K562 (cell line): ENCODE results near the gene IL9. TPM values are rescaled to one million over a fixed set of nuclear protein-coding genes. Genes with fewer than 3 reads are reported as not detected.

Source experiments
- ATAC-seq: fragments of 200-7000 bp; cut with Tn5 transposase; 3 replicates; pipeline ENCODE4 v1.9.1; 2020; ENCODE audit warnings: moderate library complexity
- BruUV-seq: library from RNA; stranded (reverse); fragments of 400-500 nt; replicated peaks from 2 replicates; lab custom pipeline; 2021; lab: Mats Ljungman, UMichigan
- CTCF ChIA-PET: fragments of 300-600 bp; formaldehyde crosslinking; extraction: SDS; loops from one replicate; lab custom pipeline; 2021; ENCODE audit warnings: low intra/inter-chr PET ratio; lab: Yijun Ruan, JAX
- POLR2A ChIA-PET: fragments of 300-600, 350-650 bp; sonication (Branson Sonifier 250); formaldehyde crosslinking; extraction: SDS; loops from one replicate; lab custom pipeline; 2021; ENCODE audit warnings: antibody characterized with exemption, inconsistent platforms; lab: Yijun Ruan, JAX
- DNase-seq, 4 experiments: peaks; one replicate each; pipeline versions ENCODE4 v3.0.0 to v3.0.0-alpha.2; 2011 to 2018; ENCODE audit warnings: low spot score in 3 of 4, mixed read lengths in 3 of 4; ENCODE audit errors: extremely low read depth in 1 of 4
- FAIRE-seq: peaks from 2 replicates; lab custom pipeline; 2011; peaks lifted over from hg19 to GRCh38; lab: Jason Lieb, UNC
- H2AFZ ChIP-seq: 2 replicates; pipeline ENCODE4 v1.6.0; 2011; ENCODE audit warnings: low read depth, low read length, control low read depth, inconsistent platforms
- H3K27ac ChIP-seq: fragments of 200-600 bp; 3 replicates; pipeline ENCODE4 v1.8.0; 2011; ENCODE audit warnings: low read depth, mild to moderate bottlenecking, control low read depth, inconsistent platforms, low read length, moderate library complexity, mixed read lengths; ENCODE audit errors: extremely low read depth
- H3K27me3 ChIP-seq, 2 experiments: fragments of 300-600 bp in 1 of 2; 2 replicates in 1 of 2; 3 replicates in 1 of 2; pipeline versions ENCODE4 v1.6.0 to v1.8.0; 2011; ENCODE audit warnings: inconsistent platforms in 2 of 2, low read length in 2 of 2, mild to moderate bottlenecking in 1 of 2, mixed read lengths in 1 of 2, moderate library complexity in 1 of 2; ENCODE audit not compliant: control insufficient read depth in 2 of 2, insufficient read depth in 2 of 2
- H3K36me3 ChIP-seq: fragments of 300-600 bp; 3 replicates; pipeline ENCODE4 v1.8.0; 2011; ENCODE audit warnings: mild to moderate bottlenecking, low read length, inconsistent platforms; ENCODE audit not compliant: control insufficient read depth, insufficient read depth
- H3K4me1 ChIP-seq, 2 experiments: fragments of 200-600 bp in 1 of 2; replicated peaks in 1 of 2; 2 replicates in 1 of 2; 3 replicates in 1 of 2; pipeline versions ENCODE4 v1.5.1 to v1.8.0; 2011; ENCODE audit warnings: inconsistent platforms in 2 of 2, low read length in 2 of 2, mild to moderate bottlenecking in 1 of 2, mixed read lengths in 1 of 2, moderate library complexity in 1 of 2; ENCODE audit not compliant: control insufficient read depth in 2 of 2, insufficient read depth in 2 of 2
- H3K4me2 ChIP-seq: 2 replicates; pipeline ENCODE4 v1.6.1; 2011; ENCODE audit warnings: low read length, control low read depth, inconsistent platforms, mixed read lengths; ENCODE audit not compliant: insufficient read depth
- H3K4me3 ChIP-seq: fragments of 200-600 bp; sonication (generic), shearing (Covaris generic); 2 replicates; pipeline ENCODE4 v1.5.1; 2016; ENCODE audit warnings: control low read depth, inconsistent platforms
- H3K79me2 ChIP-seq: fragments of 200-600 bp; 3 replicates; pipeline ENCODE4 v1.8.0; 2011; ENCODE audit warnings: low read length, inconsistent platforms; ENCODE audit not compliant: control insufficient read depth, insufficient read depth
- H3K9ac ChIP-seq, 2 experiments: 2 replicates each; pipeline versions ENCODE4 v1.6.0 to v1.6.1; 2011; ENCODE audit warnings: low read depth in 2 of 2, low read length in 2 of 2, control low read depth in 1 of 2, inconsistent platforms in 1 of 2, mild to moderate bottlenecking in 1 of 2, mixed read lengths in 1 of 2; ENCODE audit not compliant: insufficient read depth in 1 of 2
- H3K9me1 ChIP-seq: one replicate; pipeline ENCODE4 v1.6.0; 2011; ENCODE audit warnings: inconsistent platforms, mild to moderate bottlenecking, low read length, moderate library complexity; ENCODE audit not compliant: control insufficient read depth, insufficient read depth
- H3K9me3 ChIP-seq: replicated peaks from 2 replicates; pipeline ENCODE4 v1.5.1; 2011; ENCODE audit warnings: low read depth, low read length, inconsistent platforms; ENCODE audit not compliant: control insufficient read depth, insufficient read depth
- H4K20me1 ChIP-seq: replicated peaks from 2 replicates; pipeline ENCODE4 v1.6.1; 2011; ENCODE audit warnings: low read length, inconsistent platforms, mixed read lengths; ENCODE audit not compliant: control insufficient read depth, insufficient read depth
- CREM ChIP-seq: IDR thresholded peaks from 2 replicates; pipeline ENCODE4 v1.6.1; 2014; ENCODE audit warnings: antibody characterized with exemption, low read depth
- ESRRB ChIP-seq: fragments of 250-450 bp; sonication (Bioruptor Pico); IDR thresholded peaks from 2 replicates; pipeline ENCODE4 v1.5.0; 2020; ENCODE audit warnings: mild to moderate bottlenecking, moderate library complexity, borderline replicate concordance
- ETV1 ChIP-seq: fragments of 450-650 bp; conservative IDR thresholded peaks from 2 replicates; pipeline ENCODE4 v1.6.1; 2016; ENCODE audit warnings: missing genetic modification characterization, control low read depth, low read depth, missing compliant biosample characterization
- GABPB2 ChIP-seq: fragments of 250-450 bp; sonication (Bioruptor Pico); conservative IDR thresholded peaks from 2 replicates; pipeline ENCODE4 v1.5.1; 2021; ENCODE audit warnings: mild to moderate bottlenecking
- MBD2 ChIP-seq: sonication (generic); IDR thresholded peaks from 2 replicates; pipeline ENCODE4 v1.6.1; 2016; ENCODE audit warnings: low read depth, borderline replicate concordance
- MYC ChIP-seq, 2 experiments: fragments of 250-450 bp in 1 of 2; sonication (Bioruptor Pico) in 1 of 2; IDR thresholded peaks; 2 replicates each; pipeline versions ENCODE4 v1.5.1 to v1.6.1; 2012 to 2021; ENCODE audit warnings: low read depth in 2 of 2, borderline replicate concordance in 1 of 2, improper control_type of control experiment in 1 of 2, low read length in 1 of 2, mild to moderate bottlenecking in 1 of 2, moderate library complexity in 1 of 2
- NCOA1 ChIP-seq: fragments of 450-650 bp; IDR thresholded peaks from 2 replicates; pipeline ENCODE4 v1.6.1; 2016; ENCODE audit warnings: low read depth
- SMAD1 ChIP-seq: fragments of 150-350 bp; IDR thresholded peaks from 2 replicates; pipeline ENCODE4 v1.6.1; 2014; ENCODE audit warnings: low read length, low read depth; ENCODE audit not compliant: partially characterized antibody
- SRSF1 ChIP-seq: fragments of 200-400 bp; formaldehyde crosslinking; IDR thresholded peaks from 2 replicates; pipeline ENCODE4 v1.6.1; 2017; ENCODE audit warnings: mild to moderate bottlenecking, low read depth, low read length, moderate library complexity
- ZNF140 ChIP-seq: fragments of 250-450 bp; sonication (Bioruptor Pico); IDR thresholded peaks from 2 replicates; pipeline ENCODE4 v1.8.0; 2021; ENCODE audit warnings: moderate library complexity, mild to moderate bottlenecking, inconsistent platforms
- ZNF197 ChIP-seq: fragments of 200-800 bp; sonication (Bioruptor generic); IDR thresholded peaks from 2 replicates; pipeline ENCODE4 v1.6.1; 2016; ENCODE audit warnings: low read depth, missing genetic modification characterization, missing compliant biosample characterization
- WGBS: fragments of 100-300 bp; shearing (Covaris generic); methylation state at CpG from one replicate; pipeline ENCODE4 v1.1.6; 2016; ENCODE audit warnings: low coverage, mixed read lengths; ENCODE audit not compliant: insufficient coverage; ENCODE audit errors: missing lambda C conversion rate; 5-methylcytosine and 5-hydroxymethylcytosine counted together
- in situ Hi-C: fragments of 300-500 bp; cut with MboI; formaldehyde crosslinking; loops from 4 replicates; pipeline ENCODE4 v1.15.0; 2018; ENCODE audit warnings: inconsistent platforms, mixed read lengths
- intact Hi-C: fragments of 100-400 bp; cut with micrococcal nuclease; formaldehyde crosslinking; loops from 2 replicates; pipeline ENCODE4 v1.14.2; 2022
- polyA plus RNA-seq, 8 experiments: library from polyadenylated mRNA; depleted of rRNA in 4 of 8; stranded (reverse) in 5 of 8; unstranded in 3 of 8; fragments of >200 nt; fragmentation: Nextera tagmentation in 2 of 8; fragmentation: Illumina TruSeq in 1 of 8; extraction: Ambion mirVana in 2 of 8; extraction: Trizol in 1 of 8; gene quantifications; 2 replicates each; pipeline versions ENCODE4 v1.2.1 to v1.2.3, GENCODE V29; 2011 to 2014; ENCODE audit warnings: inconsistent platforms in 1 of 8, missing spikeins in 1 of 8
- total RNA-seq, 7 experiments: library from RNA; depleted of rRNA in 6 of 7; stranded (reverse); fragments of >200 nt in 6 of 7; fragmentation: Illumina TruSeq in 2 of 7; extraction: Trizol in 2 of 7; gene quantifications; 2 replicates each; pipeline versions ENCODE4 v1.2.1 to v1.2.3, GENCODE V29; 2011 to 2021; ENCODE audit warnings: low replicate concordance in 1 of 7

IL9 gene
- total and polyA plus RNA-seq, 9 of the 15 experiments (the other 6 are each of a cell fraction or from before 2014, with no cell fraction given): not detected

- H3K9me1 ChIP-seq: no peaks in the 10 kb centered on the region
- POLR2A ChIA-PET: no interaction called here
- CTCF ChIA-PET: no interaction called here
- no peak overlapping the region for H3K27ac ChIP-seq
- ATAC-seq: no peak
- H2AFZ ChIP-seq: no peak overlapping the region
- no TSS peak for BruUV-seq
- H3K4me2 ChIP-seq: no peak overlapping the region
- H3K36me3 ChIP-seq: no peaks in the 10 kb centered on the region
- H3K4me1 ChIP-seq: peaks cover 0 to 6% of the 10 kb centered on the region in 2 experiments; a peak in 1 of 5 replicates
- no peaks in the 10 kb centered on the region for H3K9me3 ChIP-seq
- in situ Hi-C loops: no loop called here
- H3K4me3 ChIP-seq: no peak overlapping the region
- TF ChIP-seq MYC (IDR thresholded peaks at IDR 0.05; ENCODE audit: low read depth, low read length): no peak
- no peak for TF ChIP-seq MYC (CRISPR knock-in tag; IDR thresholded peaks at IDR 0.05; ENCODE audit: borderline replicate concordance, low read depth)
- no peak for TF ChIP-seq NCOA1
- no peak for TF ChIP-seq MBD2
- TF ChIP-seq ZNF197 (CRISPR knock-in tag): no peak
- TF ChIP-seq ESRRB: no peak
- TF ChIP-seq SRSF1: no peak
- no peak for TF ChIP-seq GABPB2
- TF ChIP-seq CREM: no peak
- no peak for TF ChIP-seq SMAD1
- no peak for TF ChIP-seq ETV1 (tag)
- TF ChIP-seq ZNF140 (CRISPR knock-in tag): no peak
- TF ChIP-seq, all 486 proteins: peak for 0
- 8% methylated on average over 18 of the region's 18 CpGs for WGBS
- H3K9ac ChIP-seq: no peak overlapping the region
- FAIRE-seq: no peak
- intact Hi-C loops: no loop called here
- no peaks in the 10 kb centered on the region for H4K20me1 ChIP-seq
- no peak for DNase-seq
- peaks cover 8 to 15% of the 10 kb centered on the region in 2 experiments; a peak in 3 of 5 replicates for H3K27me3 ChIP-seq
- no peaks in the 10 kb centered on the region for H3K79me2 ChIP-seq
These were observed 35.3 kb upstream of the IL9 start for GRCh38 chr5:135930949-135931295.
